Mesothelial cell of epicardium (in vitro differentiated cells): Measurements from ENCODE around the gene ME2. TPM values are rescaled to one million over a fixed set of nuclear protein-coding genes. Genes with fewer than 3 reads are reported as not detected.

Experiments
- DNase-seq, 2 experiments: peaks; one replicate each; pipeline ENCODE4 v3.0.0; 2021; ENCODE audit warnings: low spot score in 2 of 2; ENCODE audit not compliant: unreplicated experiment in 2 of 2
- H3K27ac Mint-ChIP-seq: 2 replicates; pipeline ENCODE4 v1.8.0; 2021; ENCODE audit warnings: mixed read lengths
- H3K27me3 Mint-ChIP-seq: 2 replicates; pipeline ENCODE4 v1.8.0; 2021; ENCODE audit warnings: low read depth, mixed read lengths
- H3K36me3 Mint-ChIP-seq: 2 replicates; pipeline ENCODE4 v1.8.0; 2021; ENCODE audit warnings: mixed read lengths
- H3K4me1 Mint-ChIP-seq: 2 replicates; pipeline ENCODE4 v1.8.0; 2021; ENCODE audit warnings: mixed read lengths
- H3K4me3 Mint-ChIP-seq: 2 replicates; pipeline ENCODE4 v1.8.0; 2021; ENCODE audit warnings: mild to moderate bottlenecking, moderate library complexity, mixed read lengths
- H3K9me3 Mint-ChIP-seq: 2 replicates; pipeline ENCODE4 v1.8.0; 2021; ENCODE audit warnings: mixed read lengths
- total RNA-seq: library from RNA; stranded (reverse); gene quantifications from 3 replicates; pipeline ENCODE4 v1.2.1, GENCODE V29; 2021
- TF ChIP-seq, protein P1 (sequence below): fragments of 200-600 bp; sonication (generic); IDR thresholded peaks from one replicate; pipeline ENCODE4 v1.5.0; 2021; ENCODE audit warnings: antibody characterized with exemption; ENCODE audit not compliant: unreplicated experiment

ME2 gene
- total RNA-seq, 1 donor from 2014 or later, result 37.3 TPM

DNA sequence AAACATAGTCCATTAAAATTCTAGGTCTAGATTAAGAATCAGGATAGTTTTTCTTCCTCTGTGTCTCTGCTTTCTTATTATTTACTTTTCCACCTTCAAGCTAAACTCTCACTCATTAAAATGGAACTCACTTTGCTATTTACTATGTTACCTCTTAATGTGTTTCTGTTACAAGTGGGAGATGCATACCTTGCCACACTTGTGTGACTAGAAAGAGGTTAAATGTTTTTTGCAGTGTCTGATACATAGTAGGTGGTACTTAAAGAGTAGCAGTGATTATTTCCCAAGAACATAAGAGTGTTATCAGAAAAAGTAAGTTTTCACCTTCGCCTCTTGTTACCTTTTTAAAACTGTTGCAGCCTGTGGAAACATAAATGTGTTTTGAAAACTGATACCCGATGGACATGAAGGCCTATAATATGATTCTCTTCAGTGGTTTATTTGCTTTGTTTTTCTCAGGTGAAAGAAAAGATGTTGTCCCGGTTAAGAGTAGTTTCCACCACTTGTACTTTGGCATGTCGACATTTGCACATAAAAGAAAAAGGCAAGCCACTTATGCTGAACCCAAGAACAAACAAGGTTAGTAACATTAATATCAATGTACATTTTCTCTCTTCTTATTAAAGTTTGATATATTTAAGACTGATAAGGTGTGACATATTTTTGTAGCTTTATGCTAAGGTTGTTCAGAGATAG lies 16.6 kb downstream of the ME2 start:
- H3K36me3 Mint-ChIP-seq, result peaks cover 24% of the 10 kb centered on the region
- H3K27me3 Mint-ChIP-seq, result no peaks in the 10 kb centered on the region
- TF ChIP-seq, protein P1, sequence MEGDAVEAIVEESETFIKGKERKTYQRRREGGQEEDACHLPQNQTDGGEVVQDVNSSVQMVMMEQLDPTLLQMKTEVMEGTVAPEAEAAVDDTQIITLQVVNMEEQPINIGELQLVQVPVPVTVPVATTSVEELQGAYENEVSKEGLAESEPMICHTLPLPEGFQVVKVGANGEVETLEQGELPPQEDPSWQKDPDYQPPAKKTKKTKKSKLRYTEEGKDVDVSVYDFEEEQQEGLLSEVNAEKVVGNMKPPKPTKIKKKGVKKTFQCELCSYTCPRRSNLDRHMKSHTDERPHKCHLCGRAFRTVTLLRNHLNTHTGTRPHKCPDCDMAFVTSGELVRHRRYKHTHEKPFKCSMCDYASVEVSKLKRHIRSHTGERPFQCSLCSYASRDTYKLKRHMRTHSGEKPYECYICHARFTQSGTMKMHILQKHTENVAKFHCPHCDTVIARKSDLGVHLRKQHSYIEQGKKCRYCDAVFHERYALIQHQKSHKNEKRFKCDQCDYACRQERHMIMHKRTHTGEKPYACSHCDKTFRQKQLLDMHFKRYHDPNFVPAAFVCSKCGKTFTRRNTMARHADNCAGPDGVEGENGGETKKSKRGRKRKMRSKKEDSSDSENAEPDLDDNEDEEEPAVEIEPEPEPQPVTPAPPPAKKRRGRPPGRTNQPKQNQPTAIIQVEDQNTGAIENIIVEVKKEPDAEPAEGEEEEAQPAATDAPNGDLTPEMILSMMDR, result no peak
- H3K27ac Mint-ChIP-seq, result no peak overlapping the region
- no peak overlapping the region for H3K4me3 Mint-ChIP-seq
- H3K4me1 Mint-ChIP-seq, result peaks cover 8% of the 10 kb centered on the region
- H3K9me3 Mint-ChIP-seq, result peaks cover 5% of the 10 kb centered on the region
- DNase-seq, result no peak

DNA sequence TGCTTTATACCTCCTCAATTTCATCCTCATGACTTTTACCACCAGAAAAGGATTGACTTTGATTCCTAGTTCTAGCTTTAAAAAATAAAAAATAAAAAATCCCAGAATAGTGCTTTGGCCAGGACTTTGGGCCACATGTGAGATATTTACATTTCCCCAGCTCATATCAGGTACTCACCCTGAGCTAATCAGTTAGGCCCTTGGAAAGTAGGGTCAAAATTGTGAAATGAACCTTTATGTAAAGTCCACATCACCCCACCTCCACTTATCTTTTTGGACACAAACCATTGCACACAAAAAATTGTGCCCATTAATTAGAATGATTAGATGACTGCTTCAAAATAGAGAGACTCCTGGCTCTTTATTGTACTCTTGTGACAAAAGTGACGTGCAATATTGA lies 17.2 kb downstream of the ME2 start:
- H3K9me3 Mint-ChIP-seq, result peaks cover 5% of the 10 kb centered on the region
- no peaks in the 10 kb centered on the region for H3K27me3 Mint-ChIP-seq
- no peak overlapping the region for H3K4me3 Mint-ChIP-seq
- TF ChIP-seq, protein P1, result no peak
- H3K4me1 Mint-ChIP-seq, result peaks cover 8% of the 10 kb centered on the region
- H3K27ac Mint-ChIP-seq, result peak overlapping the region; percentile 62
- H3K36me3 Mint-ChIP-seq, result peaks cover 24% of the 10 kb centered on the region
- DNase-seq, result no peak

DNA sequence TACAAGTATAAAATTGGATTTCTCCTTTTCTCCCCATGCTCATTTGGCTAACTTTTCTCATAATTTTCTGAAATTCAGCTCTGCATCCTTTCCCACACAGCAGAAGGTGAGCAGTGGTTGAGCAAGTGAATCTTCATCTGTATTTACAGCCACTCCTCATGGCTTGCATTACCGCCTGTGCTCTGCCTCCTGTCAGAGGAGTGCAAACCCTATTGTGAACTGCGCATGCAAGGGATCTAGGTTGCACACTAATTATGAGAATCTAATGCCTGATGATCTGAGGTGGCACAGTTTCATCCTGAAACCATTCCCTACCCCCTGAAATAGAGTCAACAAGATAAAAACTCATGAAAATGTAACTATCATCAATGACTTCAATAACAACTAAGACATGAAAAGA lies 20.0 kb downstream of the ME2 start:
- peaks cover under 1% of the 10 kb centered on the region for H3K4me1 Mint-ChIP-seq
- peaks cover 5% of the 10 kb centered on the region for H3K9me3 Mint-ChIP-seq
- no peak overlapping the region for H3K27ac Mint-ChIP-seq
- H3K4me3 Mint-ChIP-seq, result no peak overlapping the region
- H3K36me3 Mint-ChIP-seq, result peaks cover 24% of the 10 kb centered on the region
- no peaks in the 10 kb centered on the region for H3K27me3 Mint-ChIP-seq
- TF ChIP-seq, protein P1, result no peak
- DNase-seq, result no peak

DNA sequence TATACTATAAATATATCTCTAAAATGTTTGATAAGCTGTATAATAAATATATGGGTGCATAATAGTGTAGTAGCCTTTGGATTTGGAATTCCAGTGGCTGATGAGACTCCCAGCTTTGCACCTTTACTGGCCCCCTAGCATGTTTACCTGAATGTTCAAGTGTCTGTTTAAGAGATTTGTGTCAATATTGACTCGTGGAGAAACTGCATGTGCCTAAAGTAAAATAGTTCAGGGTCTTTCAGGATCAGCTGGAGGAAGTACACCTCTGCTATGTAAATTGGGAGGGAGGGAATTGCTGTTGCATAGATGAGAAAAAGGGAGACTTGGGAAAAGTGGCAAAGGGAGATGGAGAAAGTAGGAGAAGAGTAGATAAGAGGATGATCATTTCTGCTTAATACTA lies 23.9 kb downstream of the ME2 start:
- DNase-seq, result no peak
- Mint-ChIP-seq H3K4me1 (no peaks in the 10 kb centered on the region), H3K4me3 (no peak overlapping the region), H3K9me3 (peaks cover 18% of the 10 kb centered on the region), H3K27ac (no peak overlapping the region), H3K27me3 (no peaks in the 10 kb centered on the region), H3K36me3 (peaks cover 43% of the 10 kb centered on the region)
- TF ChIP-seq, protein P1, result no peak

DNA sequence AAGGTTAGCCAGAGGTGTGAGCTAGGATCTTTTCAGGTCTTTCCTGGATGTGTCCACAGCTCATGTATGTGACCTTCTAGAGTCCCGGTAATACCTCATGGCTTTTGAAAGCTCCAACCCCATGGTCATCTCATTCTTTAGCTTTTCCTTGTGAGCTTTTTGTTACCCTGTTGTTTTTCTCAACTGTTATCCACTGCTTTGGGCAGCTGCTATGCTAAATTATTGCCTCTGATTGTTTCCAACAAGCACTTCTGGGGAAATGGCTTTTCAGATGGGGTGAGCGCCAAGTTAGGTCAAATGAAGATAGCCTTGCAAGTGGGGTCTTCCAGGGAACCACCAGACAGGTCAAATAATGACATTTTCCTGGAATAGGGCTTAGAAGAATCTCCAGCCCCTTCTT lies 27.9 kb downstream of the ME2 start:
- Mint-ChIP-seq H3K4me1 (peaks cover 8% of the 10 kb centered on the region), H3K4me3 (no peak overlapping the region), H3K27me3 (no peaks in the 10 kb centered on the region), H3K27ac (no peak overlapping the region), H3K9me3 (peaks cover 13% of the 10 kb centered on the region), H3K36me3 (peaks cover 43% of the 10 kb centered on the region)
- TF ChIP-seq, protein P1, result no peak
- no peak for DNase-seq

DNA sequence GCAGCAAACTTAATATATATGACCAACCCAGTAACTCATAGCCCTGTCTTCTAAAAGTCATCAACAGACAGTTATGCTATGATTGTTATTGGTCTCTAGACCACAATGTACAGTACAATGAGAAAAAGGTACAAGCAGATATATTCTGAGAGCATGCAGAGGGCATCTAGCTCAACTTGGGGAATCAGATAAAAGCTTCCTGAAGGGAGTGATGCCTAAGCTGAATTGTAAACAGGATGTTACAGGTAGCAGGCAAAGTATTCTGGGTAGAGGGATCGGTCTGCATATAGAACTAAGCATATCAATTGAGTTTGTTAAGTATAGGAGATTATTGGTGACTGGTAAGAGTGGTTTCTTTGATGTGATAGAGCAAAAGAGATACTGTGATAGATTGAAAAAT lies 30.3 kb downstream of the ME2 start:
- no peaks in the 10 kb centered on the region for H3K27me3 Mint-ChIP-seq
- H3K27ac Mint-ChIP-seq, result no peak overlapping the region
- peaks cover 43% of the 10 kb centered on the region for H3K36me3 Mint-ChIP-seq
- peaks cover 10% of the 10 kb centered on the region for H3K4me1 Mint-ChIP-seq
- no peak for DNase-seq
- H3K9me3 Mint-ChIP-seq, result peaks cover 13% of the 10 kb centered on the region
- TF ChIP-seq, protein P1, result no peak
- no peak overlapping the region for H3K4me3 Mint-ChIP-seq
